Hepatocyte (in vitro differentiated cells): Measurements from ENCODE around the gene THRAP3. TPM values are rescaled to one million over a fixed set of nuclear protein-coding genes. Genes with fewer than 3 reads are reported as not detected.
A peak's percentile ranks its signal among the peaks of the same experiment; 100 is the strongest.

Source experiments
- DNase-seq: peaks from one replicate; pipeline ENCODE4 v3.0.0-alpha.2; 2016; ENCODE audit warnings: low spot score
- H2AFZ ChIP-seq: fragments of 200-600 bp; sonication (generic); 2 replicates; pipeline ENCODE4 v1.6.0; 2016; ENCODE audit warnings: antibody characterized with exemption, mild to moderate bottlenecking
- H3K27ac ChIP-seq: fragments of 200-600 bp; sonication (generic); 2 replicates; pipeline ENCODE4 v1.5.1; 2016; ENCODE audit warnings: mild to moderate bottlenecking
- H3K27me3 ChIP-seq: fragments of 200-600 bp; sonication (generic); 2 replicates; pipeline ENCODE4 v1.6.1; 2016
- H3K36me3 ChIP-seq: fragments of 200-600 bp; sonication (generic); replicated peaks from 2 replicates; pipeline ENCODE4 v1.5.1; 2016; ENCODE audit warnings: low read depth; ENCODE audit not compliant: insufficient read depth
- H3K4me1 ChIP-seq: fragments of 200-600 bp; sonication (generic); 2 replicates; pipeline ENCODE4 v1.5.1; 2016; ENCODE audit warnings: mild to moderate bottlenecking, moderate library complexity; ENCODE audit not compliant: insufficient read depth
- H3K4me2 ChIP-seq: fragments of 200-600 bp; sonication (generic); 2 replicates; pipeline ENCODE4 v1.6.0; 2016
- H3K4me3 ChIP-seq: fragments of 200-600 bp; sonication (generic); 2 replicates; pipeline ENCODE4 v1.5.1; 2016; ENCODE audit warnings: mild to moderate bottlenecking
- H3K79me2 ChIP-seq: fragments of 200-600 bp; sonication (generic); 2 replicates; pipeline ENCODE4 v1.6.0; 2017; ENCODE audit warnings: mild to moderate bottlenecking
- H3K9me2 ChIP-seq: fragments of 200-600 bp; sonication (generic); replicated peaks from 2 replicates; pipeline ENCODE4 v1.6.0; 2017; ENCODE audit warnings: mild to moderate bottlenecking; ENCODE audit not compliant: insufficient read depth
- H3K9me3 ChIP-seq: fragments of 200-600 bp; sonication (generic); 2 replicates; pipeline ENCODE4 v1.5.1; 2016; ENCODE audit warnings: low read depth, mild to moderate bottlenecking
- H4K20me1 ChIP-seq: fragments of 200-600 bp; sonication (generic); 2 replicates; pipeline ENCODE4 v1.6.0; 2016; ENCODE audit warnings: mild to moderate bottlenecking; ENCODE audit not compliant: insufficient read depth, poor library complexity, severe bottlenecking
- CTCF ChIP-seq: fragments of 200-600 bp; sonication (generic); IDR thresholded peaks from 2 replicates; pipeline ENCODE4 v1.5.1; 2016; ENCODE audit warnings: antibody characterized with exemption, mild to moderate bottlenecking; ENCODE audit not compliant: poor library complexity
- EZH2 ChIP-seq: fragments of 200-600 bp; sonication (generic); IDR thresholded peaks from 2 replicates; pipeline ENCODE4 v1.6.1; 2016; ENCODE audit warnings: antibody characterized with exemption, mild to moderate bottlenecking, borderline replicate concordance
- EZH2phosphoT487 ChIP-seq: fragments of 200-600 bp; sonication (generic); IDR thresholded peaks from one replicate; pipeline ENCODE4 v1.6.1; 2018; ENCODE audit warnings: antibody characterized with exemption, mild to moderate bottlenecking, low read depth, moderate library complexity; ENCODE audit not compliant: unreplicated experiment, severe bottlenecking
- WGBS: methylation state at CpG from one replicate; pipeline ENCODE4 v1.1.6; 2016; ENCODE audit warnings: low lambda C conversion rate; ENCODE audit errors: missing lambda C conversion rate; 5-methylcytosine and 5-hydroxymethylcytosine counted together
- polyA plus RNA-seq: library from polyadenylated mRNA; unstranded; fragments of >200 nt; fragmentation: Nextera tagmentation; extraction: Ambion mirVana; gene quantifications from 2 replicates; pipeline ENCODE4 v1.2.1, GENCODE V29; 2016
- total RNA-seq: library from RNA; depleted of rRNA; stranded (reverse); fragments of >200 nt; gene quantifications from 2 replicates; pipeline ENCODE4 v1.2.3, GENCODE V29; 2014

Gene THRAP3
- total and polyA plus RNA-seq, 2 experiments from 2014 or later, result 45.8 to 82.7 TPM

GRCh38 chr1:36222481-36223380, 1.5 kb upstream of the THRAP3 start:
- Histone ChIP-seq H3K4me1 (peaks cover 23% of the 10 kb centered on the region), H3K4me3 (peak overlapping the region; percentile 22), H3K4me2 (peak overlapping the region; percentile 78), H3K27me3 (no peaks in the 10 kb centered on the region), H3K36me3 (no peaks in the 10 kb centered on the region), H3K9me3 (no peaks in the 10 kb centered on the region), H3K9me2 (no peaks in the 10 kb centered on the region), H3K27ac (peak overlapping the region; percentile 93), H2AFZ (peak overlapping the region; percentile 28), H4K20me1 (peaks cover 29% of the 10 kb centered on the region), H3K79me2 (peaks cover 32% of the 10 kb centered on the region)
- DNase-seq, result no peak
- WGBS, result 93% methylated on average over 33 of the region's 33 CpGs
- TF ChIP-seq EZH2phosphoT487, result no peak
- no peak for TF ChIP-seq CTCF
- TF ChIP-seq EZH2, result no peak

- Histone ChIP-seq H3K79me2 (peaks cover 40% of the 10 kb centered on the region), H2AFZ (peak overlapping the region; percentile 28), H3K9me2 (no peaks in the 10 kb centered on the region), H3K4me2 (peak overlapping the region; percentile 78), H3K9me3 (no peaks in the 10 kb centered on the region), H3K27me3 (no peaks in the 10 kb centered on the region), H3K27ac (peak overlapping the region; percentile 93), H4K20me1 (peaks cover 37% of the 10 kb centered on the region), H3K36me3 (no peaks in the 10 kb centered on the region), H3K4me1 (peaks cover 23% of the 10 kb centered on the region), H3K4me3 (peak overlapping the region; percentile 22)
- TF ChIP-seq EZH2phosphoT487 (no peak), EZH2 (no peak), CTCF (no peak)
- 9% methylated on average over 16 of the region's 16 CpGs for WGBS
- peak; percentile 63 for DNase-seq
Observed at GRCh38 chr1:36223381-36223995, 755 bp upstream of the THRAP3 start.

- no peaks in the 10 kb centered on the region for H3K9me3 ChIP-seq
- no peaks in the 10 kb centered on the region for H3K9me2 ChIP-seq
- WGBS, result under 1% methylated on average over 24 of the region's 29 CpGs
- peaks cover 23% of the 10 kb centered on the region for H3K4me1 ChIP-seq
- no peak for TF ChIP-seq EZH2
- peak; percentile 35 for TF ChIP-seq CTCF
- TF ChIP-seq EZH2phosphoT487, result no peak
- H4K20me1 ChIP-seq, result peaks cover 47% of the 10 kb centered on the region
- H3K27me3 ChIP-seq, result no peaks in the 10 kb centered on the region
- H3K27ac ChIP-seq, result peak overlapping the region; percentile 93
- DNase-seq, result peak; percentile 89
- H3K4me2 ChIP-seq, result peak overlapping the region; percentile 89
- H3K36me3 ChIP-seq, result no peaks in the 10 kb centered on the region
- peaks cover 52% of the 10 kb centered on the region for H3K79me2 ChIP-seq
- peak overlapping the region; percentile 46 for H3K4me3 ChIP-seq
- peak overlapping the region; percentile 7 for H2AFZ ChIP-seq
Observed at GRCh38 chr1:36224537-36225282, 467 bp downstream of the THRAP3 start.
